ENCODE data around the gene THAP4. TPM values are rescaled to one million over a fixed set of nuclear protein-coding genes. Genes with fewer than 3 reads are reported as not detected.

Gene THAP4
- total RNA-seq, 2 donors from 2014 or later, result 27.2 to 31.1 TPM

DNA sequence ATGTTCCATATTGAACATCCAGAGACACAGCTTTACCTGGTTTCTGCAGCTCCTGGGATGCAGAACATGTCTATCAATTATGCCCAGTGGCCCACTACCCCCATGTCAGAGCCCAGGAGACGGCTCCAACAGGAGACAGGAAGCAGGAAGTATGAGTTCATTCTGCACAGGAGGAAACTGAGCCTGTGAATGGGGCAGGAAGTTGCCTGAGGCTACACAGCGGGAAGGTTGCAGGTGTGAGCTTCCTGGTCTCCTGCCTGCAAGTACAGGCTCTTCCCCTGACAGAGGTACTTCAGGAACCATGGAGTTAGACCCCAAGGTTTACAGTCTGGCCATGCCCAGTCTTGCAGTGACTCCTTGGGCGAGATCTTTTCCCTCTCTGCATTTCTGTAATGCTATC, 81.2 kb downstream of the THAP4 start:
- no peak overlapping the region for H3K27ac ChIP-seq
- H3K4me3 ChIP-seq, result no peak overlapping the region
- H3K27me3 ChIP-seq (replicated peaks; ENCODE audit: insufficient read depth), result no peaks in the 10 kb centered on the region
- ATAC-seq (ENCODE audit: insufficient number of reproducible peaks, low FRiP score, low read depth) (no peak), DNase-seq (ENCODE audit: low spot score) (no peak)
- TF ChIP-seq, protein P1, sequence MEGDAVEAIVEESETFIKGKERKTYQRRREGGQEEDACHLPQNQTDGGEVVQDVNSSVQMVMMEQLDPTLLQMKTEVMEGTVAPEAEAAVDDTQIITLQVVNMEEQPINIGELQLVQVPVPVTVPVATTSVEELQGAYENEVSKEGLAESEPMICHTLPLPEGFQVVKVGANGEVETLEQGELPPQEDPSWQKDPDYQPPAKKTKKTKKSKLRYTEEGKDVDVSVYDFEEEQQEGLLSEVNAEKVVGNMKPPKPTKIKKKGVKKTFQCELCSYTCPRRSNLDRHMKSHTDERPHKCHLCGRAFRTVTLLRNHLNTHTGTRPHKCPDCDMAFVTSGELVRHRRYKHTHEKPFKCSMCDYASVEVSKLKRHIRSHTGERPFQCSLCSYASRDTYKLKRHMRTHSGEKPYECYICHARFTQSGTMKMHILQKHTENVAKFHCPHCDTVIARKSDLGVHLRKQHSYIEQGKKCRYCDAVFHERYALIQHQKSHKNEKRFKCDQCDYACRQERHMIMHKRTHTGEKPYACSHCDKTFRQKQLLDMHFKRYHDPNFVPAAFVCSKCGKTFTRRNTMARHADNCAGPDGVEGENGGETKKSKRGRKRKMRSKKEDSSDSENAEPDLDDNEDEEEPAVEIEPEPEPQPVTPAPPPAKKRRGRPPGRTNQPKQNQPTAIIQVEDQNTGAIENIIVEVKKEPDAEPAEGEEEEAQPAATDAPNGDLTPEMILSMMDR (IDR thresholded peaks at IDR 0.05), result no peak
- H3K4me1 ChIP-seq (ENCODE audit: control insufficient read depth in 1 of 2, low read depth in 2 of 2), result peaks cover 14 to 20% of the 10 kb centered on the region in 2 donors
- H3K9me3 ChIP-seq, result peaks cover 17% of the 10 kb centered on the region
- H3K36me3 ChIP-seq, result no peaks in the 10 kb centered on the region

DNA sequence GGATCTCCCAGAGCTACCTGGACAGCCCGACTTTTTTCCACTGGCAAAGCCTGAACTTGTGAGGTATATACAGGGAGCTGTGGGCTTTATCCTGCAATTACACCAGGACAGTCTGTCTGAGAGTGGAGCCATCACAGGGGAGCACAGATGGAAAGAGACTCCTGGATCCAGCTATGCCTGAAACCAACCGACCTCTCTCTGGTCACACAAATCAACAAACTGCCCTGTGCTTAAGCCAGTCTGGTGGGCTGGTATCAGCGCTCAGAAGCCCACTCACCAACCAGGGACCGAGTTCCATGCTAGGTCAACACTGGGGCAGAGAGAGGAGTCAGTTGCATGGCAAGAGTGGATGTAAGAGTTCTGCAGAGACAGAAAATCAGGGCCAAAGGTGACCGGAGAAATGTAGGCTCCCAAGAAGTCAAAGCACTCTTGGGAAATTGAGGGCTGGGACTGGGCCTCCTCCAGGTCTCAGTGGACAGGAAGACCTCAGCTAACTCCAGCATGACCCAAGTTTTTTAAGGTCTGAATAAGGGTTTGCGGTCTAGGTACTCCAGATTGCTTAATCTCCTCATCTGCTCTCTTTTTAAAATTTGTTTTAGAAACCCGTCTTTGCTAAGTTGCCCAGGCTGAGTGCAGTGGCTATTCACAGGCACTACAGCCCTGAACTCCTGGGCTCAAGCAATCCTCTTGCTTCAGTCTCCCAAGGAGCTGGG, 82.2 kb downstream of the THAP4 start:
- no peak for ATAC-seq (ENCODE audit: insufficient number of reproducible peaks, low FRiP score, low read depth)
- no peaks in the 10 kb centered on the region for H3K36me3 ChIP-seq
- H3K9me3 ChIP-seq, result peaks cover 17% of the 10 kb centered on the region
- no peak overlapping the region for H3K27ac ChIP-seq
- H3K27me3 ChIP-seq (replicated peaks; ENCODE audit: insufficient read depth), result no peaks in the 10 kb centered on the region
- no peak overlapping the region for H3K4me3 ChIP-seq
- peaks cover 7 to 11% of the 10 kb centered on the region in 2 donors for H3K4me1 ChIP-seq (ENCODE audit: control insufficient read depth in 1 of 2, low read depth in 2 of 2)
- DNase-seq (ENCODE audit: low spot score), result no peak
- TF ChIP-seq, protein P1 (IDR thresholded peaks at IDR 0.05), result no peak

DNA sequence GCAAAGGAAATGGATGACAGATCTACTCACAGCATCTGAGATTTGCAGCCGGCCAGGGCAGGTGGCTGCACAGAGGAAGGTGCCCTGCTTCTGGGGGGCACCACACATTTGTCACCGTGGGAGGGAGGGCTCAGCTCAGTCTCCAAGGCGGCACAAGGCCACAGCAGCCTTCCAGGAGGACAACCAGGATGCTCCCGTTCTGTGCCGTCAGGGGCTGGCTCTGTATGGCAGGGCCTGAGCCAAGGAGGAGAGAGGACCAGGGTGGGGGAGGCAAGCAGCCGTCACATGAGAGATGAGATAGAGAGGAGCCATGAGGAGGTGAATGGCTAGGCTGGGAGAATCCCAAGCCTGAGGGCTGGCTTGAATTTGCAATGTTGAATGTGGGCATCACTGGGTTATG, 83.0 kb downstream of the THAP4 start:
- H3K36me3 ChIP-seq, result no peaks in the 10 kb centered on the region
- H3K9me3 ChIP-seq, result peaks cover 17% of the 10 kb centered on the region
- no peak for ATAC-seq (ENCODE audit: insufficient number of reproducible peaks, low FRiP score, low read depth)
- no peaks in the 10 kb centered on the region for H3K27me3 ChIP-seq (replicated peaks; ENCODE audit: insufficient read depth)
- H3K4me3 ChIP-seq, result no peak overlapping the region
- peaks cover 0 to 5% of the 10 kb centered on the region in 2 donors for H3K4me1 ChIP-seq (ENCODE audit: control insufficient read depth in 1 of 2, low read depth in 2 of 2)
- no peak overlapping the region for H3K27ac ChIP-seq
- TF ChIP-seq, protein P1 (IDR thresholded peaks at IDR 0.05), result no peak
- no peak for DNase-seq (ENCODE audit: low spot score)

DNA sequence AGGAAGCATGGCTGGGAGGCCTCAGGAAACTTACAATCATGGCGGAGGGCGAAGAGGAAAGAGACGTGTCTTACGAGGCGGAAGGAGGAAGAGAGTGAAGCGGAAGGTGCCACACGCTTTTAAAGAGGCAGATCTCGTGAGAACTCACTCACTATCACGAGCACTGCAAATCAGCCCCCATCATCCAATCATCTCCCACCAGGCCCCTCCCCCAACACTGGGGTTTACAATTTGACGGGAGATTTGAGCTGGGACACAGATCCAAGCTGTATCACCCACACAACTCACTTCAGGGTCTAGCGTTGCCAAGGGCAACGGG, 83.5 kb downstream of the THAP4 start:
- TF ChIP-seq, protein P1 (IDR thresholded peaks at IDR 0.05), result no peak

DNA sequence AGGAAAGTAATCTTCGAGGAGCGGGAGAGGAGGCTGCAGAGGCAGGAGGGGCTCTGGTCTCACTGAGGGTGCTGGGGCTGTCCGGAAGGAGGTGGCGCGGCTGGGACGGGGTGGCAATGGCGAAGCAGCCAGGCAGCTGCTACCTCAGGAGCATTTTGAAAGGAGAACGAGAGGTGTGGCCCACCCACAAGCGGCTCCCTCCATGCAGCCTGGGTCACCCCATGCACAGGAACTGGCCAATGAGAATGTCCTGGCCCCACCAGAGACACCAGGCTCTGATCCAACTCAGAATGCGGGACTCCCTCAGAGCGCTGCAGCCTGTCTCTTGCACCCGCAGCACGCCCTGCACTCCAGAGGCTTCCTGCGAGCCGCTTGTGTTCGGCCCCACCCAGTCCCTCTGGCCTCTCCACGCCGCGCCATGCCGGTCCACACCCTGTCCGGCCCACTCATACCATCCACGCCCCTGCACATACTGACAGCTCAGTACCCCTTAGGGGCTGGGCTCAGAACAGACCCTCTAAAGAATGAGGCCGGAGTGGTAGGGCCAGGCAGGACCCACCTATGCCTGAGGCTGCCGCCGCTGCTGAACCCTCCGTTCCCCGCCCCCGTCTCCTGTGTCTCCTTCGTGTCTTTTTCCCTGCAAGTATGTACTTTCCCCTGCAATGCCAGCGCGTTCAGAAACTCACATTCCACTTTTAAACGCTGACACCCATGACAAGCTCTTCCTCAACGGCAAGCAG, 84.8 kb downstream of the THAP4 start:
- H3K4me1 ChIP-seq (ENCODE audit: control insufficient read depth in 1 of 2, low read depth in 2 of 2), result peaks cover 0 to 4% of the 10 kb centered on the region in 2 donors
- TF ChIP-seq, protein P1 (IDR thresholded peaks at IDR 0.05), result no peak
- DNase-seq (ENCODE audit: low spot score), result no peak
- ATAC-seq (ENCODE audit: insufficient number of reproducible peaks, low FRiP score, low read depth), result no peak
- no peaks in the 10 kb centered on the region for H3K36me3 ChIP-seq
- no peak overlapping the region for H3K27ac ChIP-seq
- no peaks in the 10 kb centered on the region for H3K27me3 ChIP-seq (replicated peaks; ENCODE audit: insufficient read depth)
- peaks cover 13% of the 10 kb centered on the region for H3K9me3 ChIP-seq
- no peak overlapping the region for H3K4me3 ChIP-seq

More for the DNA sequence above, 83.5 kb downstream of the THAP4 start:
- peaks cover 0 to 4% of the 10 kb centered on the region in 2 donors for H3K4me1 ChIP-seq (ENCODE audit: control insufficient read depth in 1 of 2, low read depth in 2 of 2)
- no peak overlapping the region for H3K4me3 ChIP-seq
- H3K36me3 ChIP-seq, result no peaks in the 10 kb centered on the region
- ATAC-seq (ENCODE audit: insufficient number of reproducible peaks, low FRiP score, low read depth) (no peak), DNase-seq (ENCODE audit: low spot score) (no peak)
- H3K27me3 ChIP-seq (replicated peaks; ENCODE audit: insufficient read depth), result no peaks in the 10 kb centered on the region
- no peak overlapping the region for H3K27ac ChIP-seq
- H3K9me3 ChIP-seq, result peaks cover 17% of the 10 kb centered on the region

Measured in thoracic aorta (tissue), 2 donors.